Measurements from ENCODE around the gene BEST3.
A peak's percentile ranks its signal among the peaks of the same experiment; 100 is the strongest.
"Not testable (repeated sequence)": the region's sequence is repeated elsewhere in the genome, so short reads cannot be mapped to it uniquely, and the experiment has no call there.

BEST3 gene

GRCh38 chr12:69688021-69688420, 11.1 kb downstream of the BEST3 start:
- DNase-seq (ENCODE audit: low read depth): no peak

- DNase-seq (ENCODE audit: low read depth): no peak
These were observed 11.7 kb downstream of the BEST3 start for GRCh38 chr12:69687390-69687789.

- DNase-seq (ENCODE audit: low read depth): no peak
These were observed 12.4 kb downstream of the BEST3 start for GRCh38 chr12:69686731-69687130.

- DNase-seq (ENCODE audit: low read depth): no peak
These were observed 13.3 kb downstream of the BEST3 start for GRCh38 chr12:69685810-69686209.

- no peak for DNase-seq (ENCODE audit: low read depth)
These were observed 14.6 kb downstream of the BEST3 start for GRCh38 chr12:69684466-69684865.

- DNase-seq (ENCODE audit: low read depth): no peak
These were observed 16.9 kb downstream of the BEST3 start for GRCh38 chr12:69682110-69682755.

- DNase-seq (ENCODE audit: low read depth): no peak
These were observed 20.0 kb downstream of the BEST3 start for GRCh38 chr12:69679119-69679518.

GRCh38 chr12:69676257-69677012, 22.7 kb downstream of the BEST3 start:
- DNase-seq (ENCODE audit: low read depth): no peak

- DNase-seq (ENCODE audit: low read depth): no peak
These were observed 26.9 kb downstream of the BEST3 start for GRCh38 chr12:69672195-69672594.

GRCh38 chr12:69671597-69671996, 27.5 kb downstream of the BEST3 start:
- DNase-seq (ENCODE audit: low read depth): no peak

GRCh38 chr12:69666798-69667197, 32.3 kb downstream of the BEST3 start:
- DNase-seq (ENCODE audit: low read depth): no peak

- not testable (repeated sequence) for DNase-seq (ENCODE audit: low read depth)
These were observed 34.1 kb downstream of the BEST3 start for GRCh38 chr12:69664930-69665377.

- no peak for DNase-seq (ENCODE audit: low read depth)
These were observed 35.4 kb downstream of the BEST3 start for GRCh38 chr12:69663726-69664125.

GRCh38 chr12:69662764-69663163, 36.3 kb downstream of the BEST3 start:
- no peak for DNase-seq (ENCODE audit: low read depth)

- DNase-seq (ENCODE audit: low read depth): no peak
These were observed 37.7 kb downstream of the BEST3 start for GRCh38 chr12:69661386-69661785.

GRCh38 chr12:69660164-69660863, 38.8 kb downstream of the BEST3 start:
- no peak for DNase-seq (ENCODE audit: low read depth)

- DNase-seq (ENCODE audit: low read depth): no peak
These were observed 40.9 kb downstream of the BEST3 start for GRCh38 chr12:69658203-69658602.

- DNase-seq (ENCODE audit: low read depth): no peak
These were observed 41.5 kb downstream of the BEST3 start for GRCh38 chr12:69657376-69658137.

- DNase-seq (ENCODE audit: low read depth): peak; percentile 88
These were observed 43.3 kb downstream of the BEST3 start for GRCh38 chr12:69655616-69656340.

GRCh38 chr12:69653703-69654102, 45.4 kb downstream of the BEST3 start:
- DNase-seq (ENCODE audit: low read depth): no peak

GRCh38 chr12:69651922-69652321, 47.2 kb downstream of the BEST3 start:
- DNase-seq (ENCODE audit: low read depth): no peak

GRCh38 chr12:69649529-69649928, 49.6 kb downstream of the BEST3 start:
- no peak for DNase-seq (ENCODE audit: low read depth)
